ENCODE results near the gene GRM8. TPM values are rescaled to one million over a fixed set of nuclear protein-coding genes. Genes with fewer than 3 reads are reported as not detected.
A peak's percentile ranks its signal among the peaks of the same experiment; 100 is the strongest.

Gene GRM8
- total and polyA plus RNA-seq, 8 donors, result 0.11 to 1.2 (median 0.89) TPM

GRCh38 chr7:127214956-127215718 lies 37.6 kb downstream of the GRM8 start:
- no peaks in the 10 kb centered on the region for H3K36me3 ChIP-seq
- intact Hi-C loops (cut with DNase I), result no loop called here

DNA sequence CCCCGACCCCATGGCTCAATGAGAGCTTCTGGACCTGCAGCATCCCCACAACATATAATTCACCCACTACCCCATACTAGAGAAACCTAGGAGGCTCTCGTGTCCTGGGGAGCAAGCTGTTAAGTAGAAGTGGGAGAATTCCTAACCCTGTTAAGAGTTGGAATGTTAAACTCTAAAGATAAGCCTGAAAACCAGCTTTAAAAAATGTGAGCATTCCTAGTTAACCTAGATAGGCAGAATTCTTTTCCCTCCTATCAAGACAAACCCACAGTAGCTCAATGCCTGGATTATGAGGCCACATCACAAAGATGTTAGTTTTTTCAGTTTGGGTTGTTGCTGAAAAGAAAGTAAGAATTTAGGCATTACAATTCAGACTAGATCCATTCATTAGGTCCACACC lies 42.9 kb downstream of the GRM8 start:
- DNase-seq (no peak), FAIRE-seq (no peak), ATAC-seq (no peak)
- Histone ChIP-seq H3K9me3 (no peaks in the 10 kb centered on the region), H3K36me3 (no peaks in the 10 kb centered on the region), H3K27me3 (no peaks in the 10 kb centered on the region), H3K4me1 (peaks cover 0 to 18% (median 0%) of the 10 kb centered on the region in 3 donors), H3K27ac (no peak overlapping the region), H3K4me3 (no peak overlapping the region)
- intact Hi-C loops (cut with DNase I), result no loop called here
- TF ChIP-seq, protein P1, sequence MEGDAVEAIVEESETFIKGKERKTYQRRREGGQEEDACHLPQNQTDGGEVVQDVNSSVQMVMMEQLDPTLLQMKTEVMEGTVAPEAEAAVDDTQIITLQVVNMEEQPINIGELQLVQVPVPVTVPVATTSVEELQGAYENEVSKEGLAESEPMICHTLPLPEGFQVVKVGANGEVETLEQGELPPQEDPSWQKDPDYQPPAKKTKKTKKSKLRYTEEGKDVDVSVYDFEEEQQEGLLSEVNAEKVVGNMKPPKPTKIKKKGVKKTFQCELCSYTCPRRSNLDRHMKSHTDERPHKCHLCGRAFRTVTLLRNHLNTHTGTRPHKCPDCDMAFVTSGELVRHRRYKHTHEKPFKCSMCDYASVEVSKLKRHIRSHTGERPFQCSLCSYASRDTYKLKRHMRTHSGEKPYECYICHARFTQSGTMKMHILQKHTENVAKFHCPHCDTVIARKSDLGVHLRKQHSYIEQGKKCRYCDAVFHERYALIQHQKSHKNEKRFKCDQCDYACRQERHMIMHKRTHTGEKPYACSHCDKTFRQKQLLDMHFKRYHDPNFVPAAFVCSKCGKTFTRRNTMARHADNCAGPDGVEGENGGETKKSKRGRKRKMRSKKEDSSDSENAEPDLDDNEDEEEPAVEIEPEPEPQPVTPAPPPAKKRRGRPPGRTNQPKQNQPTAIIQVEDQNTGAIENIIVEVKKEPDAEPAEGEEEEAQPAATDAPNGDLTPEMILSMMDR (IDR thresholded peaks at IDR 0.05), result no peak
- WGBS, 2 donors, result 72 to 80% methylated on average over 2 of the region's 2 CpGs

More at GRCh38 chr7:127214956-127215718, 37.6 kb downstream of the GRM8 start:
- WGBS, 2 donors, result 70 to 74% methylated on average over 4 of the region's 4 CpGs
- no peak for ATAC-seq
- H3K9me3 ChIP-seq, result no peaks in the 10 kb centered on the region
- H3K4me1 ChIP-seq, result no peaks in the 10 kb centered on the region
- no peaks in the 10 kb centered on the region for H3K27me3 ChIP-seq
- DNase-seq, result no peak
- no peak overlapping the region for H3K27ac ChIP-seq
- FAIRE-seq, result no peak
- TF ChIP-seq, protein P1 (IDR thresholded peaks at IDR 0.05), result no peak
- no peak overlapping the region for H3K4me3 ChIP-seq

GRCh38 chr7:127208860-127209259 lies 43.9 kb downstream of the GRM8 start:
- intact Hi-C loops (cut with DNase I), result no loop called here
- no peak for FAIRE-seq
- Histone ChIP-seq H3K9me3 (no peaks in the 10 kb centered on the region), H3K4me1 (peaks cover 0 to 18% (median 0%) of the 10 kb centered on the region in 3 donors), H3K36me3 (no peaks in the 10 kb centered on the region), H3K27ac (no peak overlapping the region), H3K4me3 (no peak overlapping the region), H3K27me3 (no peaks in the 10 kb centered on the region)
- TF ChIP-seq, protein P1 (IDR thresholded peaks at IDR 0.05), result no peak
- DNase-seq, result no peak
- ATAC-seq, result peak; percentile 29 to 51 (median 36)
- 33 to 45% methylated on average over 3 of the region's 3 CpGs for WGBS, 2 donors

- no peak for FAIRE-seq
Observed at GRCh38 chr7:127208351-127208750, 44.4 kb downstream of the GRM8 start.

More at GRCh38 chr7:127208351-127208750, 44.4 kb downstream of the GRM8 start:
- Histone ChIP-seq H3K4me3 (no peak overlapping the region), H3K27ac (no peak overlapping the region), H3K4me1 (peaks cover 0 to 18% (median 0%) of the 10 kb centered on the region in 3 donors), H3K36me3 (no peaks in the 10 kb centered on the region), H3K9me3 (no peaks in the 10 kb centered on the region), H3K27me3 (no peaks in the 10 kb centered on the region)
- no peak for DNase-seq
- TF ChIP-seq, protein P1 (IDR thresholded peaks at IDR 0.05), result no peak
- 70 to 71% methylated on average over 3 of the region's 3 CpGs for WGBS, 2 donors
- intact Hi-C loops (cut with DNase I), result no loop called here
- peak in 2 of 4 donors; percentile 15 to 24 for ATAC-seq
